Tibial nerve (tissue), 3 donors: ENCODE results near the gene AVPR1B.

ENCODE experiments used
- CTCF ChIP-seq, 5 experiments: fragments of 200-600 bp in 3 of 5; fragments of 450-650 bp in 2 of 5; sonication (generic) in 3 of 5; IDR thresholded peaks; one replicate each; pipeline ENCODE4 v1.5.1; 2016 to 2019; ENCODE audit warnings: antibody characterized with exemption in 5 of 5, mild to moderate bottlenecking in 3 of 5, moderate library complexity in 2 of 5
- POLR2A ChIP-seq, 2 donors: fragments of 450-650 bp; IDR thresholded peaks; one replicate each; pipeline ENCODE4 v1.6.1; 2017; ENCODE audit warnings: antibody characterized with exemption in 2 of 2, mild to moderate bottlenecking in 2 of 2, moderate library complexity in 2 of 2

GRCh38 chr1:206127336-206127735 lies 10.1 kb upstream of the AVPR1B start:
- TF ChIP-seq POLR2A (IDR thresholded peaks at IDR 0.05): no peak
- no peak for TF ChIP-seq CTCF (IDR thresholded peaks at IDR 0.05)
